Endothelial cell of umbilical vein (primary cell): Measurements from ENCODE around the gene KPRP. TPM values are rescaled to one million over a fixed set of nuclear protein-coding genes. Genes with fewer than 3 reads are reported as not detected.

ENCODE experiments used
- BruUV-seq: library from RNA; stranded (reverse); fragments of 400-500 nt; replicated peaks from 2 replicates; lab custom pipeline; 2021; lab: Mats Ljungman, UMichigan
- CTCF ChIA-PET: fragments of 300-600, 350-600 bp; sonication (Branson Sonifier 250); formaldehyde crosslinking; loops from one replicate; lab custom pipeline; 2021; ENCODE audit warnings: antibody characterized with exemption, inconsistent platforms; lab: Charles Lee
- POLR2A ChIA-PET: fragments of 300-600, 350-600 bp; sonication (Branson Sonifier 250); formaldehyde crosslinking; loops from one replicate; lab custom pipeline; 2021; ENCODE audit warnings: antibody characterized with exemption, inconsistent platforms; lab: Charles Lee
- DNase-seq: peaks from one replicate; pipeline ENCODE4 v3.0.0-alpha.2; 2011; ENCODE audit warnings: low read depth, low spot score
- FAIRE-seq: peaks from 2 replicates; lab custom pipeline; 2011; peaks lifted over from hg19 to GRCh38; lab: Jason Lieb, UNC
- H2AFZ ChIP-seq: 2 replicates; pipeline ENCODE4 v1.6.0; 2012; ENCODE audit warnings: low read depth, low read length, control low read depth, inconsistent platforms
- H3K27ac ChIP-seq: 2 replicates; pipeline ENCODE4 v1.5.1; 2011; ENCODE audit warnings: low read depth, mild to moderate bottlenecking, control low read depth, low read length, moderate library complexity; ENCODE audit not compliant: insufficient read depth
- H3K27me3 ChIP-seq, 2 experiments: 2 replicates each; pipeline versions ENCODE4 v1.6.0 to v1.6.1; 2011; ENCODE audit warnings: low read length in 2 of 2, mixed read lengths in 1 of 2; ENCODE audit not compliant: control insufficient read depth in 2 of 2, insufficient read depth in 2 of 2
- H3K36me3 ChIP-seq, 2 experiments: 2 replicates in 1 of 2; 3 replicates in 1 of 2; pipeline ENCODE4 v1.5.1; 2011; ENCODE audit warnings: low read length in 2 of 2, mild to moderate bottlenecking in 1 of 2, moderate library complexity in 1 of 2; ENCODE audit not compliant: control insufficient read depth in 2 of 2, insufficient read depth in 2 of 2; ENCODE audit errors: extremely low read depth in 1 of 2
- H3K4me1 ChIP-seq: 3 replicates; pipeline ENCODE4 v1.5.1; 2011; ENCODE audit warnings: mild to moderate bottlenecking, low read length; ENCODE audit not compliant: control insufficient read depth, insufficient read depth; ENCODE audit errors: extremely low read depth
- H3K4me2 ChIP-seq: 2 replicates; pipeline ENCODE4 v1.6.1; 2011; ENCODE audit warnings: low read length, control low read depth, mixed read lengths; ENCODE audit not compliant: insufficient read depth
- H3K4me3 ChIP-seq, 3 experiments: fragments of 200-600 bp in 1 of 3; sonication (generic), shearing (Covaris generic) in 1 of 3; replicated peaks in 1 of 3; 2 replicates each; pipeline ENCODE4 v1.5.1; 2011 to 2016; ENCODE audit warnings: control low read depth in 3 of 3, low read length in 3 of 3, mild to moderate bottlenecking in 2 of 3, inconsistent platforms in 1 of 3, low read depth in 1 of 3, moderate library complexity in 1 of 3; ENCODE audit not compliant: insufficient read depth in 1 of 3
- H3K79me2 ChIP-seq: 2 replicates; pipeline ENCODE4 v1.6.0; 2012; ENCODE audit warnings: low read length, inconsistent platforms; ENCODE audit not compliant: control insufficient read depth, insufficient read depth
- H3K9ac ChIP-seq: replicated peaks from 2 replicates; pipeline ENCODE3; 2011; ENCODE audit warnings: low read length, control low read depth; ENCODE audit not compliant: insufficient read depth; ENCODE audit errors: extremely low read depth
- H3K9me1 ChIP-seq: replicated peaks from 3 replicates; pipeline ENCODE4 v1.6.0; 2011; ENCODE audit warnings: mild to moderate bottlenecking, low read length; ENCODE audit not compliant: control insufficient read depth, insufficient read depth; ENCODE audit errors: extremely low read depth
- H3K9me3 ChIP-seq: replicated peaks from 2 replicates; pipeline ENCODE4 v1.5.1; 2012; ENCODE audit warnings: low read length, inconsistent platforms; ENCODE audit not compliant: control insufficient read depth, insufficient read depth
- H4K20me1 ChIP-seq: replicated peaks from 2 replicates; pipeline ENCODE3; 2011; ENCODE audit warnings: mild to moderate bottlenecking, low read length; ENCODE audit not compliant: control insufficient read depth, insufficient read depth; ENCODE audit errors: extremely low read depth
- EZH2 ChIP-seq: IDR thresholded peaks from 2 replicates; pipeline ENCODE4 v1.6.1; 2012; ENCODE audit warnings: borderline replicate concordance, low read depth, mild to moderate bottlenecking, moderate library complexity, low read length, inconsistent platforms; ENCODE audit not compliant: severe bottlenecking
- FOS ChIP-seq: IDR thresholded peaks from 2 replicates; pipeline ENCODE4 v1.6.1; 2011; ENCODE audit warnings: mild to moderate bottlenecking, low read length, moderate library complexity, borderline replicate concordance; ENCODE audit not compliant: insufficient read depth
- GATA2 ChIP-seq: IDR thresholded peaks from 2 replicates; pipeline ENCODE4 v1.7.0; 2011; ENCODE audit warnings: low read depth, mild to moderate bottlenecking, moderate library complexity, mixed read lengths, low read length; ENCODE audit not compliant: insufficient read length, insufficient read depth
- JUN ChIP-seq: IDR thresholded peaks from 2 replicates; pipeline ENCODE4 v1.6.1; 2011; ENCODE audit warnings: borderline replicate concordance, low read depth; ENCODE audit not compliant: insufficient read length, insufficient read depth
- MYC ChIP-seq: IDR thresholded peaks from one replicate; pipeline ENCODE4 v1.6.1; 2011; ENCODE audit warnings: mild to moderate bottlenecking, low read depth, low read length
- POLR2A ChIP-seq: IDR thresholded peaks from 2 replicates; pipeline ENCODE4 v1.6.1; 2012; ENCODE audit warnings: low read depth, mild to moderate bottlenecking, control low read depth, low read length
- POLR2AphosphoS5 ChIP-seq: IDR thresholded peaks from 2 replicates; pipeline ENCODE4 v1.6.1; 2012; ENCODE audit warnings: low read depth, mild to moderate bottlenecking, control low read depth, low read length, moderate library complexity; ENCODE audit not compliant: insufficient read depth
- dilution Hi-C: fragments of 300-500 bp; cut with MboI; formaldehyde crosslinking; loops from one replicate; pipeline ENCODE4 v1.15.0; 2019; ENCODE audit warnings: low sequenced_read_pairs; ENCODE audit not compliant: extremely low pct_ligation_motif_present
- intact Hi-C: fragments of 100-400 bp; cut with micrococcal nuclease; formaldehyde crosslinking; loops from one replicate; pipeline ENCODE4 v1.10.0; 2022
- polyA plus RNA-seq, 4 experiments: library from polyadenylated mRNA; depleted of rRNA in 3 of 4; stranded (reverse) in 3 of 4; unstranded in 1 of 4; fragments of >200 nt; gene quantifications; 2 replicates each; pipeline versions ENCODE4 v1.2.1 to v1.2.3, GENCODE V29; 2011 to 2012; ENCODE audit warnings: missing spikeins in 1 of 4
- total RNA-seq: library from RNA; stranded (reverse); gene quantifications from 2 replicates; pipeline ENCODE4 v1.2.3, GENCODE V29; 2021
- TF ChIP-seq, protein P1 (sequence below), 2 donors: IDR thresholded peaks; 1 replicate in 1 of 2; 2 replicates in 1 of 2; pipeline ENCODE4 v1.5.1; 2011; ENCODE audit warnings: low read length in 2 of 2, mild to moderate bottlenecking in 2 of 2, moderate library complexity in 2 of 2, control low read depth in 1 of 2, inconsistent platforms in 1 of 2, low read depth in 1 of 2; ENCODE audit not compliant: insufficient read depth in 1 of 2; ENCODE audit errors: extremely low read depth in 1 of 2
- TF ChIP-seq, protein P2 (sequence below): IDR thresholded peaks from 2 replicates; pipeline ENCODE4 v1.6.1; 2011; ENCODE audit not compliant: insufficient read depth, insufficient read length

The KPRP gene
- total and polyA plus RNA-seq, 2 donors (not counting 3 experiments of a cell fraction or from before 2014, with no cell fraction given) = not detected

DNA sequence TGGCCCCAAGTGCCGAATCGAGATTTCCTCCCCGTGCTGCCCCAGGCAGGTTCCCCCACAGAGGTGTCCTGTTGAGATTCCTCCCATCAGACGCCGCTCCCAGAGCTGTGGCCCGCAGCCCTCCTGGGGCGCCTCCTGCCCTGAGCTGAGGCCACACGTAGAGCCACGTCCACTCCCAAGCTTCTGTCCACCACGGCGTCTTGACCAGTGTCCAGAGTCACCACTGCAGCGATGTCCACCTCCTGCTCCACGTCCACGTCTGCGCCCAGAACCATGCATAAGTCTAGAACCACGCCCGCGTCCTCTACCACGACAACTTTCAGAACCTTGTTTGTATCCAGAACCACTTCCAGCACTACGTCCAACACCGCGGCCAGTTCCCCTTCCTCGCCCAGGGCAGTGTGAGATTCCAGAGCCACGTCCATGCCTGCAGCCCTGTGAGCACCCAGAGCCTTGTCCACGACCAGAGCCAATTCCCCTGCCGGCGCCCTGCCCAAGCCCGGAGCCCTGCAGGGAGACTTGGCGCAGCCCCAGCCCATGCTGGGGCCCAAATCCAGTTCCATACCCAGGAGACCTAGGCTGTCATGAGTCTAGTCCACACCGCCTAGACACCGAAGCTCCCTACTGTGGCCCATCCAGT is 2.8 kb downstream of the KPRP start:
- Histone ChIP-seq H3K4me2 (no peak overlapping the region), H3K79me2 (no peaks in the 10 kb centered on the region), H4K20me1 (no peaks in the 10 kb centered on the region), H3K9me3 (no peaks in the 10 kb centered on the region), H3K4me1 (no peaks in the 10 kb centered on the region), H3K27ac (no peak overlapping the region), H3K36me3 (no peaks in the 10 kb centered on the region), H2AFZ (no peak overlapping the region), H3K4me3 (no peak overlapping the region), H3K9me1 (no peaks in the 10 kb centered on the region), H3K27me3 (no peaks in the 10 kb centered on the region), H3K9ac (no peak overlapping the region)
- TF ChIP-seq MYC (no peak), GATA2 (no peak), POLR2AphosphoS5 (no peak), FOS (no peak), EZH2 (no peak), POLR2A (no peak), JUN (no peak)
- TF ChIP-seq, protein P1, sequence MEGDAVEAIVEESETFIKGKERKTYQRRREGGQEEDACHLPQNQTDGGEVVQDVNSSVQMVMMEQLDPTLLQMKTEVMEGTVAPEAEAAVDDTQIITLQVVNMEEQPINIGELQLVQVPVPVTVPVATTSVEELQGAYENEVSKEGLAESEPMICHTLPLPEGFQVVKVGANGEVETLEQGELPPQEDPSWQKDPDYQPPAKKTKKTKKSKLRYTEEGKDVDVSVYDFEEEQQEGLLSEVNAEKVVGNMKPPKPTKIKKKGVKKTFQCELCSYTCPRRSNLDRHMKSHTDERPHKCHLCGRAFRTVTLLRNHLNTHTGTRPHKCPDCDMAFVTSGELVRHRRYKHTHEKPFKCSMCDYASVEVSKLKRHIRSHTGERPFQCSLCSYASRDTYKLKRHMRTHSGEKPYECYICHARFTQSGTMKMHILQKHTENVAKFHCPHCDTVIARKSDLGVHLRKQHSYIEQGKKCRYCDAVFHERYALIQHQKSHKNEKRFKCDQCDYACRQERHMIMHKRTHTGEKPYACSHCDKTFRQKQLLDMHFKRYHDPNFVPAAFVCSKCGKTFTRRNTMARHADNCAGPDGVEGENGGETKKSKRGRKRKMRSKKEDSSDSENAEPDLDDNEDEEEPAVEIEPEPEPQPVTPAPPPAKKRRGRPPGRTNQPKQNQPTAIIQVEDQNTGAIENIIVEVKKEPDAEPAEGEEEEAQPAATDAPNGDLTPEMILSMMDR (IDR thresholded peaks at IDR 0.05; ENCODE audit: extremely low read depth in 1 of 2, insufficient read depth in 1 of 2, low read depth in 1 of 2, low read length in 2 of 2) = no peak
- TF ChIP-seq, protein P2, sequence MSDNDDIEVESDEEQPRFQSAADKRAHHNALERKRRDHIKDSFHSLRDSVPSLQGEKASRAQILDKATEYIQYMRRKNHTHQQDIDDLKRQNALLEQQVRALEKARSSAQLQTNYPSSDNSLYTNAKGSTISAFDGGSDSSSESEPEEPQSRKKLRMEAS = no peak
- intact Hi-C loops = no loop called here
- dilution Hi-C loops = no loop called here
- DNase-seq = no peak
- no TSS peak for BruUV-seq
- POLR2A ChIA-PET = no interaction called here
- CTCF ChIA-PET = no interaction called here
- FAIRE-seq = no peak
